Natural killer cell (primary cell): ENCODE measurements around the gene GSTA4. TPM values are rescaled to one million over a fixed set of nuclear protein-coding genes. Genes with fewer than 3 reads are reported as not detected.

ENCODE experiments used
- ATAC-seq, 3 donors: fragments of 150-1000 bp in 2 of 3; fragments of 200-7000 bp in 1 of 3; cut with Tn5 transposase; 1 replicate in 1 of 3; 2 replicates in 2 of 3; pipeline ENCODE4 v1.10.0; 2021; ENCODE audit warnings: mild to moderate bottlenecking in 2 of 3, moderate library complexity in 2 of 3
- DNase-seq, 2 donors: peaks; one replicate each; pipeline versions ENCODE4 v3.0.0 to v3.0.0-alpha.2; 2013 to 2021; ENCODE audit warnings: mixed read lengths in 1 of 2
- H3K27ac ChIP-seq: one replicate; pipeline ENCODE4 v1.5.1; 2013; ENCODE audit warnings: mild to moderate bottlenecking, low read length
- H3K27me3 ChIP-seq: one replicate; pipeline ENCODE4 v1.6.1; 2013; ENCODE audit warnings: low read length; ENCODE audit not compliant: control insufficient read depth, insufficient read depth
- H3K36me3 ChIP-seq: one replicate; pipeline ENCODE4 v1.6.1; 2013; ENCODE audit warnings: low read length; ENCODE audit not compliant: control insufficient read depth, insufficient read depth
- H3K4me1 ChIP-seq: one replicate; pipeline ENCODE4 v1.6.1; 2013; ENCODE audit warnings: low read length; ENCODE audit not compliant: control insufficient read depth, insufficient read depth
- H3K4me3 ChIP-seq: one replicate; pipeline ENCODE4 v1.5.1; 2013; ENCODE audit warnings: low read length
- H3K9me3 ChIP-seq: one replicate; pipeline ENCODE4 v1.6.1; 2013; ENCODE audit warnings: low read length; ENCODE audit not compliant: control insufficient read depth, insufficient read depth
- H3K27ac Mint-ChIP-seq, 2 donors: one replicate each; pipeline ENCODE4 v1.8.0; 2022; ENCODE audit warnings: mild to moderate bottlenecking in 2 of 2, mixed read lengths in 2 of 2, moderate library complexity in 1 of 2
- H3K27me3 Mint-ChIP-seq, 2 donors: one replicate each; pipeline ENCODE4 v1.8.0; 2022; ENCODE audit warnings: low read depth in 2 of 2, mixed read lengths in 2 of 2
- H3K36me3 Mint-ChIP-seq: one replicate; pipeline ENCODE4 v1.8.0; 2022; ENCODE audit warnings: mixed read lengths
- H3K4me1 Mint-ChIP-seq, 2 donors: one replicate each; pipeline ENCODE4 v1.8.0; 2022; ENCODE audit warnings: mixed read lengths in 2 of 2
- H3K4me3 Mint-ChIP-seq: one replicate; pipeline ENCODE4 v1.8.0; 2022; ENCODE audit warnings: mild to moderate bottlenecking, moderate library complexity, mixed read lengths
- H3K9me3 Mint-ChIP-seq, 2 donors: one replicate each; pipeline ENCODE4 v1.8.0; 2022; ENCODE audit warnings: mixed read lengths in 2 of 2
- CTCF ChIP-seq: fragments of 200-600 bp; IDR thresholded peaks from one replicate; pipeline ENCODE4 v1.8.0; 2022; ENCODE audit warnings: antibody characterized with exemption
- WGBS: methylation state at CpG from one replicate; pipeline ENCODE4 v1.1.7; 2013; ENCODE audit warnings: missing lambda C conversion rate; ENCODE audit not compliant: insufficient coverage; 5-methylcytosine and 5-hydroxymethylcytosine counted together
- intact Hi-C: fragments of 100-400 bp; cut with micrococcal nuclease; formaldehyde crosslinking; loops from one replicate; pipeline ENCODE4 v1.14.2; 2022
- total RNA-seq, 4 donors: library from RNA; stranded (reverse); fragments of 120-200 nt in 1 of 4; gene quantifications; one replicate each; pipeline versions ENCODE4 v1.2.3 to v1.2.4, GENCODE V29; 2013 to 2022

The GSTA4 gene
- total RNA-seq, 3 donors from 2014 or later (not counting 1 experiment from before 2014, with no cell fraction given): 0.55 to 2.5 (median 1.8) TPM

- H3K4me3 Mint-ChIP-seq: peak overlapping the region; percentile 92
- Histone ChIP-seq H3K27ac (peak overlapping the region; percentile 95), H3K27me3 (no peaks in the 10 kb centered on the region), H3K4me1 (peaks cover 16% of the 10 kb centered on the region), H3K36me3 (no peaks in the 10 kb centered on the region), H3K9me3 (no peaks in the 10 kb centered on the region), H3K4me3 (peak overlapping the region; percentile 77)
- H3K27me3 Mint-ChIP-seq: peaks cover 0 to 12% of the 10 kb centered on the region in 2 donors
- ATAC-seq: no peak
- no peak for DNase-seq
- no peaks in the 10 kb centered on the region for H3K36me3 Mint-ChIP-seq
- 40% methylated on average over 30 of the region's 32 CpGs for WGBS
- intact Hi-C loops: loop anchor here (10.0 kb wide), 1 partner anchor 351 kb away; the partner anchor contains the start of gene ELOVL5
- H3K4me1 Mint-ChIP-seq: peaks cover 32% of the 10 kb centered on the region in 2 donors
- H3K9me3 Mint-ChIP-seq: no peaks in the 10 kb centered on the region
- no peak for TF ChIP-seq CTCF
- peak overlapping the region; percentile 95 to 99 for H3K27ac Mint-ChIP-seq
Measured at GRCh38 chr6:52994031-52994838, 849 bp downstream of the GSTA4 start.

- peaks cover 16% of the 10 kb centered on the region for H3K4me1 ChIP-seq
- ATAC-seq: no peak
- no peaks in the 10 kb centered on the region for H3K36me3 ChIP-seq
- Mint-ChIP-seq H3K36me3 (no peaks in the 10 kb centered on the region), H3K9me3 (no peaks in the 10 kb centered on the region), H3K27me3 (peaks cover 3 to 15% of the 10 kb centered on the region in 2 donors), H3K4me3 (peak overlapping the region; percentile 54), H3K27ac (peak overlapping the region in 1 of 2 donors; percentile 9), H3K4me1 (peaks cover 32 to 36% of the 10 kb centered on the region in 2 donors)
- intact Hi-C loops: loop anchor here (10.0 kb wide), 1 partner anchor 352 kb away; the partner anchor contains the start of gene ELOVL5
- DNase-seq: no peak
- no peak overlapping the region for H3K27ac ChIP-seq
- no peak overlapping the region for H3K4me3 ChIP-seq
- 96% methylated on average over 4 of the region's 8 CpGs for WGBS
- H3K27me3 ChIP-seq: no peaks in the 10 kb centered on the region
- no peaks in the 10 kb centered on the region for H3K9me3 ChIP-seq
- TF ChIP-seq CTCF: no peak
Measured at GRCh38 chr6:52992980-52993920, 1.8 kb downstream of the GSTA4 start.

DNA sequence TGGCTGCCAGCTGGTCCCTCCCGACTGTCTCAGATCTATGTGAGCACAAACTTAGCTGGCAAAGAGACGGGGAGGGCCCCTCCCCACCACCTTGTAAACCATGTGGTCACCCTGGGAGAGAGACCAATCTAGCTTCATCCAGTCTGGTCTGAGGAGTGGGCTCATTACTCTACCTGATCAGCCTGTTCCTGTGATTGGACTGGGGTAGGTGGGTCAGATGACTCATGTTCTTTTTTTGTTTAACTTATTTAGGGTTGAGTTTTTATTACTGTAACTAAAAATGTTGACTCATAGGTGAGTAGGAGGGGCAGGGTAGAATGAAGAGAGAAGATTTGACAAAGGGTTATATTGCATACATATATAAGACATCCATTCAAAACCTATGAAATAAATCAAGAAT, 4.7 kb downstream of the GSTA4 start:
- no peak for DNase-seq
- 65% methylated on average over 2 of the region's 2 CpGs for WGBS
- TF ChIP-seq CTCF: no peak
- Histone ChIP-seq H3K4me3 (no peak overlapping the region), H3K4me1 (peaks cover 17% of the 10 kb centered on the region), H3K27me3 (no peaks in the 10 kb centered on the region), H3K36me3 (no peaks in the 10 kb centered on the region), H3K9me3 (no peaks in the 10 kb centered on the region), H3K27ac (no peak overlapping the region)
- ATAC-seq: no peak
- intact Hi-C loops: loop anchor here (10.0 kb wide), 1 partner anchor 354 kb away; the partner anchor contains the start of gene ELOVL5
- H3K4me1 Mint-ChIP-seq: peaks cover 13 to 24% of the 10 kb centered on the region in 2 donors
- H3K27ac Mint-ChIP-seq: no peak overlapping the region
- H3K36me3 Mint-ChIP-seq: no peaks in the 10 kb centered on the region
- H3K9me3 Mint-ChIP-seq: no peaks in the 10 kb centered on the region
- no peak overlapping the region for H3K4me3 Mint-ChIP-seq
- H3K27me3 Mint-ChIP-seq: peaks cover 10 to 15% of the 10 kb centered on the region in 2 donors
